ENCODE measurements around the gene SDK1.

Gene SDK1

GRCh38 chr7:3371601-3372000 is 70.5 kb downstream of the SDK1 start:
- Histone ChIP-seq H3K36me3 (ENCODE audit: control insufficient read depth in 2 of 2, insufficient read depth in 1 of 2, low read length in 2 of 2) (no peaks in the 10 kb centered on the region), H3K27ac (ENCODE audit: extremely low read depth, low read depth, low read length) (no peak overlapping the region), H3K9me3 (ENCODE audit: control insufficient read depth, insufficient read depth, low read depth, low read length) (no peaks in the 10 kb centered on the region), H3K4me1 (ENCODE audit: control insufficient read depth, insufficient read depth, low read length) (peaks cover 12% of the 10 kb centered on the region), H3K4me3 (ENCODE audit: low read depth, low read length) (no peak overlapping the region)
- CTCF ChIA-PET, result interaction anchor here (0.6 to 1.2 kb wide), 3 partner anchors 21 to 525 kb away, joined by 3 to 4 read pairs (median 3); no protein-coding TSS in a partner anchor
- POLR2A ChIA-PET, result no interaction called here
- TF ChIP-seq ZNF558 (tag by site-specific recombination; IDR thresholded peaks at IDR 0.05) (no peak), ZNF121 (tag by site-specific recombination; IDR thresholded peaks at IDR 0.05) (no peak), IKZF3 (tag by site-specific recombination; IDR thresholded peaks at IDR 0.05) (no peak), SETDB1 (IDR thresholded peaks at IDR 0.05; ENCODE audit: insufficient read length, low read length) (no peak), ZSCAN30 (tag by site-specific recombination; IDR thresholded peaks at IDR 0.05) (no peak)

GRCh38 chr7:3374239-3374638 is 73.2 kb downstream of the SDK1 start:
- Histone ChIP-seq H3K9me3 (ENCODE audit: control insufficient read depth, insufficient read depth, low read depth, low read length) (no peaks in the 10 kb centered on the region), H3K36me3 (ENCODE audit: control insufficient read depth in 2 of 2, insufficient read depth in 1 of 2, low read length in 2 of 2) (no peaks in the 10 kb centered on the region), H3K4me1 (ENCODE audit: control insufficient read depth, insufficient read depth, low read length) (peaks cover 12% of the 10 kb centered on the region), H3K27ac (ENCODE audit: extremely low read depth, low read depth, low read length) (no peak overlapping the region), H3K4me3 (ENCODE audit: low read depth, low read length) (no peak overlapping the region)
- ChIA-PET CTCF (interaction anchor here (0.7 to 1.2 kb wide), 2 partner anchors 9 to 70 kb away, joined by 3 read pairs; no protein-coding TSS in a partner anchor), POLR2A (no interaction called here)
- TF ChIP-seq ZNF223 (tag by site-specific recombination; IDR thresholded peaks at IDR 0.05), result no peak
- TF ChIP-seq ZBTB8A (tag by site-specific recombination; IDR thresholded peaks at IDR 0.05), result no peak
- no peak for TF ChIP-seq ZNF10 (tag by site-specific recombination; IDR thresholded peaks at IDR 0.05)
- no peak for TF ChIP-seq ZNF280D (tag by site-specific recombination; IDR thresholded peaks at IDR 0.05)
- TF ChIP-seq ZNF398 (tag by site-specific recombination; IDR thresholded peaks at IDR 0.05), result no peak

- Histone ChIP-seq H3K4me1 (ENCODE audit: control insufficient read depth, insufficient read depth, low read length) (peaks cover 3% of the 10 kb centered on the region; the same call in 1 of the 2 replicates), H3K36me3 (ENCODE audit: control insufficient read depth in 2 of 2, insufficient read depth in 1 of 2, low read length in 2 of 2) (no peaks in the 10 kb centered on the region), H3K4me3 (ENCODE audit: low read depth, low read length) (no peak overlapping the region), H3K9me3 (ENCODE audit: control insufficient read depth, insufficient read depth, low read depth, low read length) (no peaks in the 10 kb centered on the region), H3K27ac (ENCODE audit: extremely low read depth, low read depth, low read length) (no peak overlapping the region)
- POLR2A ChIA-PET, result no interaction called here
- CTCF ChIA-PET, result no interaction called here
- TF ChIP-seq ZNF302 (tag by site-specific recombination; IDR thresholded peaks at IDR 0.05; ENCODE audit: low read depth) (no peak), ZNF184 (tag by site-specific recombination; IDR thresholded peaks at IDR 0.05) (no peak), ZNF791 (tag by site-specific recombination; IDR thresholded peaks at IDR 0.05) (no peak), ZNF394 (tag by site-specific recombination; IDR thresholded peaks at IDR 0.05; ENCODE audit: borderline replicate concordance) (no peak), ZNF174 (tag by site-specific recombination; IDR thresholded peaks at IDR 0.05) (no peak), ZNF324 (tag by site-specific recombination; IDR thresholded peaks at IDR 0.05) (no peak), INSM2 (tag by site-specific recombination; IDR thresholded peaks at IDR 0.05) (no peak), ZNF274 (IDR thresholded peaks at IDR 0.05; ENCODE audit: low read length) (no peak), ZNF274 (tag by site-specific recombination; IDR thresholded peaks at IDR 0.05; ENCODE audit: borderline replicate concordance) (no peak), ZNF596 (tag by site-specific recombination; IDR thresholded peaks at IDR 0.05) (no peak)
Observed at GRCh38 chr7:3378390-3379150, 77.5 kb downstream of the SDK1 start.

Measured in HEK293 (cell line).